Stimulated activated CD4-positive, alpha-beta T cell treated with anti-CD3 and anti-CD28 coated beads, TNF-alpha, amount 100 ng/mL, for 1 hour (primary cell): ENCODE results near the gene RBAK.
"Not testable (repeated sequence)": the region's sequence is repeated elsewhere in the genome, so short reads cannot be mapped to it uniquely, and the experiment has no call there.

Experiments
- DNase-seq, 3 donors: peaks; one replicate each; pipeline ENCODE4 v3.0.0-alpha.2; 2020; ENCODE audit warnings: low read depth in 3 of 3, low spot score in 1 of 3

Gene RBAK

DNA sequence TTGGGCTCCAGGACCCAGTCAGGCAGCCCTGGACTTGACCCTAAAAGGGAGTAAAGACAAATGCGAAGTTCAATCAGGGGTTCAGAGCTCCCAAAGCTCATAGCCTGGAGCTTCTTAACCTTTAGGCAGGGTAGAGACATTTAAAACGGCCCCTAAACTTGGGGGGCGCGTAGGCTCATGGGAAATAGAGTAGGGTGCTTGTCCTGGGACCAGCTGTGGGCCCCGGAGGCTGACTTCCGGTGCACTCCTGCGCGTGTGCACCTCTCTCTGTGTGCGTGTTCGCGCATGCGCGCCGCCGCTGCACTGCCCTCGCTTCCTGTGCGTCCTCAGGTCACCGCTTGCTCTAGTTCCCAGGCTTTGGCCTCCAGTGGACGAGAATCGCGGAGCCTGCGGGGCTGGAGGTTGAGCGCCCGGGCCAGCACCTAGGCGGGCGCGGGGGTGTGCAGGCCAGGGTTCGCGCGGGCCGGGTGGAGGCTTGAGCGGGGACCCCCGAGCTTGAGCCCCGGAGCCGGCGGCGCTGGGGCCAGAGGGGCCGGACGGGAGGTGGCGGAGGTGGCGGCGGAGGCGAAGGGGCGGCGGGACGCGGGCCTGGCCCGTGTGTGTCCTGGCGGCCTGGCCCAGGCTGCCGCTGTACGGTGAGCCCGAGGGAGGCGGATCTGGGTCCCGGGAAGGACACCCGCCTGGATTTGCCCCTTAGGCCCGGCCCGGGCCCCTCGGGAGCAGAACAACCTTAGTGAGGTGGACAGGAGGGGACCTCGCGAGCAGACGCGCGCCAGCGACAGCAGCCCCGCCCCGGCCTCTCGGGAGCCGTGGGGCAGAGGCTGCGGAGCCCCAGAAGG, at the start of gene RBAK:
TSS of gene RBAK (plus strand) at position 303 of the 839 bp plus-strand sequence. CDS start 2,217 bp downstream, outside the sequence.
- peak; percentile 71 to 77 (median 76) for DNase-seq

DNA sequence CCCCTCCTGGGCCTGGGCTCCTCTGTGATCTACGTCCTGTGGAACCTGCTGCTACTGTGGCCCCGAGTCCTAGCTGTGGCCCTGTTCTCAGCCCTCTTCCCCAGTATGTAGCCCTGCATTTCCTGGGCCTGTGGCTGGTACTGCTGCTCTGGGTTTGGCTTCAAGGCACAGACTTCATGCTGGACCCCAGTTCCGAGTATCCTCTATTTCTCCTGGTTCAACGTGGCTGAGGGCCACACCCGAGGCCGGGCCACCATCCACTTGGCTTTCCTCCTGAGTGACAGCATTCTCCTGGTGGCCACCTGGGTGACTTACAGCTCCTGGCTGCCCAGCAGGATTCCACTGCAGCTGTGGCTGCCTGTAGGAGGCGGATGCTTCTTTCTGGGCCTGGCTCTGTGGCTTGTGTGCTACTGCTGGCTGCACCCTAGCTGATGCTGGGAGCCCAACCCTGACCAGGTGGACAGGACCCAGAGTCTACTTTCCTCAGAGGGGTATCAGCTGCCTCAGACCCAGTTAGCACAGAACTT, 48.9 kb upstream of the RBAK start:
- no peak for DNase-seq

DNA sequence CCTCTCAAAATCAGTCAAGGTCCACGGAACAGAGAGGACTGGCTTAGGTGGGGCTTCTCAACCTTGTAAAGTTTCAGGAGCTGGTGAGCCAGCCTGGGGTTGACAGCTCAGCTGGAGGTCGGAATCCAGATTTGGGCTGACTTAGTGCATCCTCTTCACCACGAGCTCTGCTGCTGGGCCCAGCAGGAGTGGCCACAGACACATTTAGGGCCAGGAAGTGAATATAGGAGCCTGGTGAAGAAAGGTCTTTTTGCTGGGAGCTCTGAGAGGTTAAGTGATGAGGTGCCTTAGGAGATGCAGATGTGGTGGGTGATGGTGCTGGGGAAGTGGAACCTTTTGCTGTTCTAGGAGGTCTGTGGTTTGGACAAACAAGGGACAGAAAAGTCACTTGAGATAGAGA, 47.4 kb upstream of the RBAK start:
- DNase-seq, result no peak

DNA sequence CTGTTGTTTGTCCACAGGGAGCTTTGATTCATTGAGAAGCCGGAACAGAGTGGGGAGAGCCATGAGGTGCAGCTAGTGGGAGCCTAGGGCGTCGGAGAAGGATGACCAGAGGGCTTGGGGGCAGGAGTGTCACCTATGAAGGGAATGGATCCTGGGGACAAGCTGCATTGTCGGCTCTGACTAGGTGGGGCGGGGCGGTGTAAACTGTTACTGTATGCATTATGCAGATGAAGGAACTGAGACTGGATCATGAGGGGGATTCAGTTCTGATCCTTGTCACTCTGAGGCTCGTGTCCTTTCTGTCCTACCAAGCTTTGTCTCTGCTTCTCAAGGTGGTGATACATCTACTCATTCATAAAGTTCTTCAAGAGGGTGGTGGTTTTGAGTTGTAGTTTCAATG, 46.8 kb upstream of the RBAK start:
- no peak for DNase-seq

DNA sequence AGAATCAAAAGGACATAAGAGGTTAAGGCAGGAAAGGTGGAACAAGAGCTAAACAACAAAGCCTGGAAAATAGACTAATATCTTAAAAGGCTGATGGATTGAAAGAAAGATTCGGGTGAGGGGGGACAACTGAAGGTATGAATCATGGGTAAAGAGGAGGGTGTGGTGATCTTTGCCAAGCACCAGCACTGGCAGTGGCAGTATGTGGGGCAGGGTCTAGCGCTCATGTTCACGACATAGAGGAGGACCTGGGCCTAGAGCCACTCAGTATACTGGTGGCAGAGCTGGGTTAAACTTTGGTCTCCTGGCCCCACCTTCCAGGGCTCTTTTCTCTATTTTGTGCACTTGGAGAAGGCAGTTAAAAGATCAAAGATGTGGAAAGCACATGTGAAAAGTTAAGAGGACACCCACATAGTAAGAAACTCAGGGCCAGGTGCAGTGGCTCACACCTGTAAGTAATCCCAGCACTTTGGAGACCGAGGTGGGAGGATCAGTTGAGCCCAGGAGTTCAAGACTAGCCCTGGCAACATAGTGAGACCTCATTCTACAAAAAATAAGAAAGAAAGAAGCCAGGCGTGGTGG, 46.2 kb upstream of the RBAK start:
- no peak for DNase-seq

DNA sequence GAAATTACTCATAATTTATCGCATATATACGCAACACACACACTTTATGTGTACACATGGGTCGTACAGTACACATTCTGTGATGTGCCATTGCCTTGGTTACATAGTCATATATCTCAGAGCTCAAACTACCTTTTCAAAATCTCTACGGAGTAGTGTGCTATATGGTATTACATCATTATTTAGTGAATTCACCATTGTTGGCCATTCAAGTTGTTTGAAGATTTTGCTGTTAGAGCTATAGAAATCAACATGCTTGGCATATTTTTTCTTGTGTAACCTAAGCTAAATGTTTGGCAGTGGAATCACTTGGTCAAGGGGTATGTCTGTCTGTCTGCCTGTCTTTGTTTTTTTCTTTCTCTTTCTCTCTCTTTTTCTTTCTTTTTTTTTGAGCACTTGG, 44.7 kb upstream of the RBAK start:
- DNase-seq, result no peak

DNA sequence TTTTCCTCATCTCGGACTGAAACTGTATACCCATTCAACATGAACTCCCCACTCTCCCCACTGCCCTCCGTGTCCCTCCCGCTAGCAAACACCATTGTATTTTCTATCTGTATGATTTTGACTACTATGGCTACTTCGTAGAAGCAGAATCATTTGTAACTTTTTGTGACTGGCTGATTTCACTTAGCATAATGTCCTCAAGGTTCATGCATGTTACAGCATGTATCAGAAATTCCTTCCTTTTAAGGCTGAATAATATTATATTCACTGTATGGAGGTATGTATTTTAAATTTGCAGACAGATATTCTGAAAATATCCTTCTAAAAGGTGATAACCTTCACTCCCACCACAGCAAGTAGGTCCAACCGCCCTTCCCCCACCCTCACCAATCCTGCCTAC, 43.7 kb upstream of the RBAK start:
- no peak for DNase-seq

DNA sequence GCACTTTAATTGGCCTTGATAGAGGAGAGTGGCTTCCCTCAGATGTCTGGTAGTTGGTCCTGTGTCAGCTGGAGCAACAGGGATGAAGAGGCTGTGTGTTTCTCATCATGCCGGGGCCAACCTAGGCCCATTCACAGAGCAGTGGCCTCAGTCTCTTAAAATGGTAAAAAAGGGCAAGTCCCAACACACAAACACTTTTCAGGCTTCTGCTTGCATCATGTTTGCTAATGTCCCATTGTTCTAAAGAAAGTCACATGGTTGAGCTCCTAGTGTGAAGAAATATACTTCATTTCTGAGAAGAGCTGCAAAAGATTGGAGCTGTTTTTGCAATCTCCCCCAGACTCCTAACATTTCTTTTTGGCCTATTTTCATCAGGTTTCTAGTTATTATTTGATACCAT, 40.6 kb upstream of the RBAK start:
- no peak for DNase-seq

DNA sequence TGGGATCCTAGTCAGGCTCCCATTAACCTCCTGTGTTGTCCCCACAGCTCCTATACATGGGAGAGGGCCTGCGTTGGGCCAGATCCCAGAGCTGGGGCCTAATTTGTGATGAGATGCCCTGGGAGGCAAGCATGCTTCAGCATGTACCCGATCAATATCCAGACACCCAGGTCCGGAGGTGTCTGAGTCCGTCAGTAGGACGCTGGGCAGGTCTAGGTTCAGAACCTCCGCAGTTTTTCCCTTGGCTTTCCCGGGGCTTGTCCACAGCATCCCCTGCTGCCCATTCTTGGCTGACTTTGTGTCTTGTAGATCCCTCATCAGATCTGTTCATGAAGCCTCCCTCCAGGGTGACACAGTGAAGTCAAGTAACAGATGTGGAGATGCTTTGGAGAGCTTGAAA, 32.7 kb upstream of the RBAK start:
- DNase-seq, result no peak

DNA sequence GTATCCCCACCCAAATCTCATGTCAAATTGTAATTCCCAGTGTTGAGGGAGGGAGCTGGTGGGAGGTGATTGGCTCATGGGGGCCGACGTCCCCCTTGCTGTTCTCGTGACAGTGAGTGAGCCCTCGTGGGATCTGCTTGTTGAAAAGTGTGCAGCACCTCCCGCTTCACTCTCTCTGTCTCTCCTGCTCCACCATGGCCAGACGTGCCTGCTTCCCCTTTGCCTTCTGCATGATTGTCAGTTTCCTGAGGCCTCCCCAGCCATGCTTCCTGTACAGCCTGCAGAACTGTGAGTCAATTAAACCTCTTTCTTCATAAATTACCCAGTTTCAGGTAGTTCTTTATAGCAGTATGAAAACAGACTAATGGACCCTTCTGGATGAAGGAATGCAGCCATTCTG, 29.7 kb upstream of the RBAK start:
- not testable (repeated sequence) for DNase-seq

DNA sequence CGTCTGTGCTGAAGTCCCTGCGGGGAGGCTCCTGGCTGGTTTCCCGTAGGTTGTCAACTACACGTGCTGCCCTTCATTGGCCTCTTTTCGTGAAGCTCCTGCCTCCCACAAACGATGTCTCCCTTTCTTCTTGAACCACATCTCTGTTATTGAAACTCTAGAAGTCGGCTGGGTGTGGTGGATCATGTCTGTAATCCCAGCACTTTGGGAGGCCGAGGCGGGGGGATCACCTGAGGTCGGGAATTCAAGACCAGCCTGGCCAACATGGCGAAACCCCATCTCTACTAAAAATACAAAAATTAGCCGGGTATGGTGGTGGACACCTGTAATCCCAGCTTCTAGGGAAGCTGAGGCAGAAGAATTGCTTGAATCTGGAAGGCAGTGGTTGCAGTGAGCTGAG, 28.0 kb upstream of the RBAK start:
- not testable (repeated sequence) for DNase-seq

DNA sequence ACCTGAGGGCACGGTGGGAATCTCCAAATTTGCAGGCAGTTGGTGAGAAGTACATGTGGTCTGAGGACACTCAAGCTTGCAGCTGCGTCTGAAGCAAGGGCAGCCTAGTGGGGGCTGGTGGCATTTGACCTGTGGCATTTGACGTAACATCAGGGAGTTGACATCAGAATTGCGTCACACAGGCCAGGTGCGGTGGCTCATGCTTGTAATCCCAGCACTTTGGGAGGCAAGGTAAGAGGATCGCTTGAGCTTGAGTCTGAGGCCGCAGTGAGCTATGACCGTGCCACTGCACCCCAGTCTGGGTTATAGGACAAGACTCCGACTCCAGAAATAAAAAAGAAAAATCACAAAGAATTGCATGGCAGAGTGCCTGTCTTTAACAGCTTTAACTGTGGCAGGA, 25.6 kb upstream of the RBAK start:
- DNase-seq, result no peak

DNA sequence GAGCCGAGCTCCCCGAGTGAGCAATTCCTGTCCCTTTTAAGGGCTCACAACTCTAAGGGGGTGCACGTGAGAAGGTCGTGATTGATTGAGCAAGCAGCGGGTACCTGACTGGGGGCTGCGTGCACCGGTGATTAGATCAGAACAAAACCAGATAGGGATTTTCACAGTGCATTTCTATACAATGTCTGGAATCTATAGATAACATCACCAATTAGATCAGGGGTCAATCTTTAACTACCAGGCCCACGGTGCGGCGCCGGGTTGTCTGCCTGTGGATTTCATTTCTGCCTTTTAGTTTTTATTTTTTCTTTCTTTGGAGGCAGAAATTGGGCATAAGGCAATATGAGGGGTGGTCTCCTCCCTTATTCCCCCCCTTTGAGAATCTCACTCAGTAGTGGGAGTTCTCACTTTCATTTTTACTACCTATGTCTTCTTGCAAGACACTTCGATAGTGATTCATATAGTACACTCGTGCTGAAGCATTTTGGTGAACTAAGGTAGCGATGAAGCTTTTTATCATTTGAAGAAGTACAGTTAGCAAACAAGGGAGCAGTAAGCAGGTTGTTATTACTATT, 24.6 kb upstream of the RBAK start:
- DNase-seq, result not testable (repeated sequence)

DNA sequence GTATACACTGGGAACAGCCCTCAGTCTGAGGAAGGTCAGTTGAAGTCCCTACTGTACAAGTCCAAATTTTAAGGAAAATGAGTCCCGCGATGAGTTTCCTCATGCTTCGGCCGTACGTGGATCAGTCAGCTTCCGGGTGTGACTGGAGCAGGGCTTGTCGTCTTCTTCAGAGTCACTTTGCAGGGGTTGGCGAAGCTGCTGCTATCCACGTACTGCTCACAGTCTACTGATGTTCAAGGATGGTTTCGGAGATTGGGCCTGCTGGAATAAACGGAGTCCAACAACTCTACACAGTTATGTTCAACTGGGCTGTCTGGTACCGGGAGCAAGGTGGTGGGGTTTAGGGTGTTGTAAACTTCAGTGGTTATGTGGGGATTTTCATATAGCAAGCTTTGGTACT, 22.0 kb upstream of the RBAK start:
- DNase-seq, result not testable (repeated sequence)

DNA sequence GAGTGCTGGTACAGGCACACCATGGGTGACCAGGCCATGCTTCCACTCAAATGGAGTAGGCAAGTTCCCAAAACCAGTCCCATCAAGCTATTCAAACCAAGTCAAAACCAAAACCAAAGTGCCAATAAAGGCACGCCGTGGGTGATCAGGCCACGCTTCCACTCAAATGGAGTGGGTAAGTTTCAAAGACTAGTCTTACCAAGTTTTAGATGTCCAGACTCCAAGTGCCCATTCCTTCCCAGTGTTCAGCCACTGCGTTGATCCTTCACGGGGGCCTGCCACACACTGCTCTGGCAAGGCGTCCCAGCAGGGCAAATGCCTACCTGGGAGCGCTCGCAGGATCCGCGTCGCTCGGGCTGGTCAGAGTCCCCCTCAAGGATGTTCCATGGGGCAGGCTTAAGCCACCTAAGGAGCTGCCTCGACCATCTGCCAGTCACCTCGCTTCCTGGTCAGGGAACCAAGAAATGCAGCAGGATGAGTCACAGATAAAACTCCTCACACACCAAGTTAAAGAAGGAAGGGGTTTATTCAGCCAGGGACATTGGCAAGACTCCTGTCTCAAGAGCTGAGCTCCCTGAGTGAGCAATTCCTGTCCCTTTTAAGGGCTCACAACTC, 17.8 kb upstream of the RBAK start:
- DNase-seq, result not testable (repeated sequence)

DNA sequence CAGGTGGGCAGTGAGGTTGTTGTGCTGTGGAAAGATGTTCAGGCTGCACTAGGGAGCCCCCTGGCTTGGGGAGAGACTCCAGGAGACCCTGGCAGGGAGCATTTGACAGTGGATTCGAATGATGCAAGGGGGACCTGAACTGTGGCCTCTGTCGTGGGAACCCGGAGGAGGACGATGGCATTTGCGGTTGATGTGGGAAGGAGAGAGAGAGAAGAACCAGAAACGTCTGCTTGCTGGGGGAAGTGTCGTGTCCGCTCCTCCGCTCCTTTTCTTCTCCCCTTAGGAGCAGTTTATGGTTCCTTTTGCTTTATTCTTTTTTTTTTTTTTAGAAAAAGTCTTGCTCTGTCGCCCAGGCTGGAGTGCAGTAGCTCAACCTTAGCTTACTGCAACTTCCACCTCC, 12.5 kb upstream of the RBAK start:
- not testable (repeated sequence) for DNase-seq

DNA sequence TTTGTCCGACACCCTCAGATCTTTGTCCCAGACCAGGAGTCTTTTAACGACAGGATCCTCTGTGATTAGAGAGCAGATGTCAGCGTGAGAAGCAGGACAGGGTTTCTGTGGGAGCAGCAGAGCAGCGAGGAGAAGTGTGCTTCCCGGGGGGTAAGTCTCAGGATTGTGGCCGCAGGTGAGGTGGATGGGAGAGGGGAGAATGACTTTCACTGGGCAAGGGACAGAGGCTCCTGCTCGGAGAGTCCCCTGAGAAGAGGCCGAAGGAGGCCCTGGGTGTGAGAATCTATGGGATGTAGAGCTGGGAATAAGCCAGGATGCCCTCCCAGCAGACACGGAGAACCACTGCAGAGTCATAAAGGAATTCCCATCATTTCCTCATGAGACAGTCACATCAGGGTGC, 10.4 kb upstream of the RBAK start:
- DNase-seq, result no peak

DNA sequence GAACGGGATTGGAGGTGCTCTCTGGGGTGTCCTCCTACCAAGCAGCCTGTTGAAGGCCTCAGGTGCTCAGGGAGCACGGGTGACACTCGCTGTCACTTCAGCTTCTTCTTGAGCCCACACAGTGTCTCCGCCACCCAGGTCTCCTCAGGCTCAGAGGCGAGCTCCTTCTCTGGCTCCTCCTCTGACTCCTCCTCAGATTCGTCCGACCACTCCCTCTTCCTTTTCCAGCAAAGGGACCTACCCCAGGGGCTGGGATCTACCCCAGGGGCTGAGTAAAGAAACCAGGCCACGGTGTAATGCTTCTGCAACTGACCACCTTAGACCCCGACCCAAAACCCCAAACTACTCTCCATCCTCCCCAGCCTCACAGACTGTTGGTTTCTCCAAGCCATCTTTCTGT, 9.2 kb upstream of the RBAK start:
- DNase-seq, result no peak

DNA sequence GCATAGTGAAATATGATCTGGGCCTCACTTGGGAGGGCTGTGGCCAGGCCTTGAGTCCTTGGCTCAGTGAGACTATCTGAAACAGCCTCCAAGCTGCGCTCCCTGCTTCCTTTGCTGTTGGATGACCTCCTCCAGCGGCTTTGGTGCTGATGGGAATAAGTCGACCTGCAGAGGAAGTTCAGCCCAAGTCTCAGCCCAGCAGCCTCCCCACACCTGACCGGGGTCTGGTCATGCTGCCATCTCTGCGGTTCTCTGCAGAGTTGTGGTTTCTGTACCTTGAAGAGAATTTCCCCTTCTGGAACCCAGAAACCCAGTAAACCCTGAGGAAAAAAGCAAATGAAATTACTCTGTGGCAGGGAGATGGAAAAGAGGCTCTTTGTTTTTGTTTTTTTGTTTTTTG, 4.6 kb upstream of the RBAK start:
- DNase-seq, result no peak

DNA sequence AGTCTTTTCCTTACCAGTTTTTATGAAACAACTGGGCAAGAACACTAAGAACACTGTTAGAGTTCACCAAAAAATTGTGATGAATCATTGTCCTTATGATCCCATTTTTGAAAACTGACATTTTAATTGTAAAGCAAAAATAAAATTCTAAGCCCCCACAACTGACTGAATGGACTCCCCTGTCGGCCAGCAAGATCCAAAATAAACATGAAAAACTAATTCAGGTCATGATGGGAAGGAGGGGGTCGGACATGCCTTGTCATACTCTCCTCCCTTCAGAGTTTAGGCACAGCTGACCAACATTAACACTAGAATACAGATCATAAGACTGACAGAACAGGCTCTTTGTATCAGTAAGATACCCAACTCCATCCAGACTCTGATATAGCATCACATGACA, 2.0 kb upstream of the RBAK start:
- DNase-seq, result no peak

DNA sequence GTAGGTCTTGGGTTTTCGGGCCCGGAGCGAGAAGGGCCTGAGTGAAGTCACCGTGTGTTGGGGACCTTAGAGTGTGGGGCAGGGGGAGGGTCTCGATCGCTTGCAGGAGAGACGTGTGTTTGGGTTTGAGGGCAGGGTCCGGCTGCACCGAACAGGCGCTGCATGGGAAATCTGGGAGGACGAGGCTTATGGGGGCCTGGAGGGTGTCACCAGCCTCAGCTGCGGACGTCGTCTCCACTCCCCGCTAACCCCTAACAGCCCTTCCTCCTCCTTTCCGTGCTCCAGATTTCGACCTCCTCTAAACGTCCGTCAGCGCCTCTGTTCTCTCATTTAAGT, 705 bp downstream of the RBAK start:
- not testable (repeated sequence) for DNase-seq

DNA sequence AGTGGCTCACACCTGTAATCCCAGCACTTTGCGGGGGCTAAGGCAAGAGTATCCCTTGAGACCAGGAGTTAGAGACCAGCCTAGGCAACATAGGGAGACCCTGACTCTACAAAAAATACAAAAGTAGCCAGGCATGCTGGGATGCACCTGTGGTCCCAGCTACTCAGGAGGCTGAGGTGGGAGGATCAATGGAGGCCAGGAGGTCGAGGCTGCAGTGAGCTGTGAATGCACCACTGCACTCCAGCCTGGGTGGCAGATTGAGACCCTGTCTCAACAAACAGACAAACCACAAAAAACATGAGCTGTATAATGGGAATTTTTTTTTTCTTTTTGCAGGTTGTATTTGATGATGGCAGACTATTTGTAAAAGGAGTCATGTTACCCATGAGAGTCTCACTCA, 1.5 kb downstream of the RBAK start:
- DNase-seq, result not testable (repeated sequence)
